ENCODE data around the gene PRKG1. TPM values are rescaled to one million over a fixed set of nuclear protein-coding genes. Genes with fewer than 3 reads are reported as not detected.

PRKG1 gene
- total and polyA plus RNA-seq, 2 experiments from 2014 or later: 10.7 to 21.8 TPM

GRCh38 chr10:52217531-52217930 is 1143.2 kb downstream of the PRKG1 start:
- Histone ChIP-seq H3K27ac (no peak overlapping the region), H3K9me3 (ENCODE audit: low read depth) (no peaks in the 10 kb centered on the region), H3K4me2 (ENCODE audit: unreplicated experiment) (no peak overlapping the region), H2AFZ (no peak overlapping the region), H3K4me1 (ENCODE audit: insufficient read depth) (peaks cover 5% of the 10 kb centered on the region), H3K27me3 (replicated peaks; ENCODE audit: insufficient read depth) (no peaks in the 10 kb centered on the region), H3K4me3 (no peak overlapping the region), H4K20me1 (ENCODE audit: insufficient read depth) (no peaks in the 10 kb centered on the region), H3K9me2 (ENCODE audit: insufficient read depth) (no peaks in the 10 kb centered on the region; the same call in 1 of the 2 replicates), H3F3A (ENCODE audit: insufficient read depth) (no peaks in the 10 kb centered on the region), H3K9ac (no peak overlapping the region), H3K36me3 (ENCODE audit: low read depth) (no peaks in the 10 kb centered on the region), H3K79me2 (ENCODE audit: insufficient read depth) (no peaks in the 10 kb centered on the region)
- no peak for TF ChIP-seq EZH2phosphoT487 (IDR thresholded peaks at IDR 0.05; ENCODE audit: insufficient read depth, low read depth)
- TF ChIP-seq EZH2 (IDR thresholded peaks at IDR 0.05; ENCODE audit: insufficient read depth, poor library complexity, severe bottlenecking): no peak
- in situ Hi-C loops (cut with MboI): loop anchor here (25.0 kb wide), 1 partner anchor 1205 kb away; no protein-coding TSS in a partner anchor
- WGBS, 2 experiments (ENCODE audit: low coverage in 1 of 2, low lambda C conversion rate in 2 of 2, missing lambda C conversion rate in 2 of 2): 81 to 91% methylated on average over 1 of the region's 1 CpG
- DNase-seq: no peak

- TF ChIP-seq EZH2 (IDR thresholded peaks at IDR 0.05; ENCODE audit: insufficient read depth, poor library complexity, severe bottlenecking) (no peak), EZH2phosphoT487 (IDR thresholded peaks at IDR 0.05; ENCODE audit: insufficient read depth, low read depth) (no peak)
- Histone ChIP-seq H3K27ac (no peak overlapping the region), H3K9me2 (ENCODE audit: insufficient read depth) (no peaks in the 10 kb centered on the region; the same call in 1 of the 2 replicates), H3K9me3 (ENCODE audit: low read depth) (no peaks in the 10 kb centered on the region), H3K4me3 (no peak overlapping the region), H3F3A (ENCODE audit: insufficient read depth) (no peaks in the 10 kb centered on the region), H4K20me1 (ENCODE audit: insufficient read depth) (no peaks in the 10 kb centered on the region), H3K36me3 (ENCODE audit: low read depth) (no peaks in the 10 kb centered on the region), H3K4me1 (ENCODE audit: insufficient read depth) (no peaks in the 10 kb centered on the region), H3K4me2 (ENCODE audit: unreplicated experiment) (no peak overlapping the region), H3K79me2 (ENCODE audit: insufficient read depth) (no peaks in the 10 kb centered on the region), H3K9ac (no peak overlapping the region), H3K27me3 (replicated peaks; ENCODE audit: insufficient read depth) (no peaks in the 10 kb centered on the region), H2AFZ (no peak overlapping the region)
- 95 to 97% methylated on average over 3 of the region's 3 CpGs for WGBS, 2 experiments (ENCODE audit: low coverage in 1 of 2, low lambda C conversion rate in 2 of 2, missing lambda C conversion rate in 2 of 2)
- in situ Hi-C loops (cut with MboI): loop anchor here (25.0 kb wide), 1 partner anchor 1209 kb away; no protein-coding TSS in a partner anchor
- DNase-seq: no peak
Measured at GRCh38 chr10:52220947-52221346, 1146.7 kb downstream of the PRKG1 start.

GRCh38 chr10:52221923-52222322 is 1147.6 kb downstream of the PRKG1 start:
- Histone ChIP-seq H3K27ac (no peak overlapping the region), H4K20me1 (ENCODE audit: insufficient read depth) (no peaks in the 10 kb centered on the region), H3F3A (ENCODE audit: insufficient read depth) (no peaks in the 10 kb centered on the region), H3K9me2 (ENCODE audit: insufficient read depth) (no peaks in the 10 kb centered on the region; the same call in 1 of the 2 replicates), H3K27me3 (replicated peaks; ENCODE audit: insufficient read depth) (no peaks in the 10 kb centered on the region), H3K9me3 (ENCODE audit: low read depth) (no peaks in the 10 kb centered on the region), H3K4me1 (ENCODE audit: insufficient read depth) (no peaks in the 10 kb centered on the region), H3K4me2 (ENCODE audit: unreplicated experiment) (no peak overlapping the region), H3K36me3 (ENCODE audit: low read depth) (no peaks in the 10 kb centered on the region), H3K4me3 (no peak overlapping the region), H3K9ac (no peak overlapping the region), H2AFZ (no peak overlapping the region), H3K79me2 (ENCODE audit: insufficient read depth) (no peaks in the 10 kb centered on the region)
- in situ Hi-C loops (cut with MboI): loop anchor here (25.0 kb wide), 1 partner anchor 1210 kb away; no protein-coding TSS in a partner anchor
- 84 to 85% methylated on average over 4 of the region's 4 CpGs for WGBS, 2 experiments (ENCODE audit: low coverage in 1 of 2, low lambda C conversion rate in 2 of 2, missing lambda C conversion rate in 2 of 2)
- no peak for TF ChIP-seq EZH2phosphoT487 (IDR thresholded peaks at IDR 0.05; ENCODE audit: insufficient read depth, low read depth)
- TF ChIP-seq EZH2 (IDR thresholded peaks at IDR 0.05; ENCODE audit: insufficient read depth, poor library complexity, severe bottlenecking): no peak
- no peak for DNase-seq

GRCh38 chr10:52226197-52226847 is 1152.0 kb downstream of the PRKG1 start:
- no peak for TF ChIP-seq EZH2 (IDR thresholded peaks at IDR 0.05; ENCODE audit: insufficient read depth, poor library complexity, severe bottlenecking)
- TF ChIP-seq EZH2phosphoT487 (IDR thresholded peaks at IDR 0.05; ENCODE audit: insufficient read depth, low read depth): no peak
- H3K9me2 ChIP-seq (ENCODE audit: insufficient read depth): no peaks in the 10 kb centered on the region
- no peak overlapping the region for H3K4me3 ChIP-seq
- H2AFZ ChIP-seq: no peak overlapping the region
- H3K9me3 ChIP-seq (ENCODE audit: low read depth): no peaks in the 10 kb centered on the region
- H3K4me2 ChIP-seq (ENCODE audit: unreplicated experiment): no peak overlapping the region
- no peaks in the 10 kb centered on the region for H3K27me3 ChIP-seq (replicated peaks; ENCODE audit: insufficient read depth)
- in situ Hi-C loops (cut with MboI): no loop called here
- 10 to 20% methylated on average over 1 of the region's 1 CpG for WGBS, 2 experiments (ENCODE audit: low coverage in 1 of 2, low lambda C conversion rate in 2 of 2, missing lambda C conversion rate in 2 of 2)
- no peaks in the 10 kb centered on the region for H3F3A ChIP-seq (ENCODE audit: insufficient read depth)
- no peaks in the 10 kb centered on the region for H3K4me1 ChIP-seq (ENCODE audit: insufficient read depth)
- H3K79me2 ChIP-seq (ENCODE audit: insufficient read depth): no peaks in the 10 kb centered on the region
- DNase-seq: peak; percentile 74
- H3K36me3 ChIP-seq (ENCODE audit: low read depth): no peaks in the 10 kb centered on the region
- no peak overlapping the region for H3K27ac ChIP-seq
- H4K20me1 ChIP-seq (ENCODE audit: insufficient read depth): no peaks in the 10 kb centered on the region
- no peak overlapping the region for H3K9ac ChIP-seq

Data from GM23248 (cell line).